Measurements from ENCODE around the gene GLIPR1L1. TPM values are rescaled to one million over a fixed set of nuclear protein-coding genes. Genes with fewer than 3 reads are reported as not detected.

Gene GLIPR1L1
- total RNA-seq, 2 experiments from 2014 or later, result not detected

DNA sequence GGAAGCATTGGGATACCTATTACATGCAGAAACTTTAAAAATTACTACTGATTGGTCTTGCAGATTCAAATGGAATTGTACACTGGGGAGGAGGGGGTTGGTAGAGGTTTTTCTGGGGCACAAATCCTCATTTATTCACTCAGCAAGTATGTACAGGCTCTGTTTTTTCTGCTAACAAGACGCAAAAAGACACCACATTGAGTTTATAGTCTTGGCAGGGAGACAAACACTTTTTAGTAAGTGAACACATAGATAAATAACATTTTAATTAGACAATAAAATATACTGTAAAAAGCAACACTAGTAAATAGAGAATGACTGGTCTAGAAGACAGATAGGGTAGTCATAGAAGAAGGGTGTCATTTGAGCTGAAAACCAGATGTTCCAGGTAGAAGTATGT lies 80.2 kb downstream of the GLIPR1L1 start:
- no peaks in the 10 kb centered on the region for H3K27me3 ChIP-seq (ENCODE audit: control insufficient read depth in 1 of 2, insufficient read depth in 2 of 2, low read length in 2 of 2)
- H3K4me3 ChIP-seq (ENCODE audit: low read length), result no peak overlapping the region
- TF ChIP-seq, protein P1, sequence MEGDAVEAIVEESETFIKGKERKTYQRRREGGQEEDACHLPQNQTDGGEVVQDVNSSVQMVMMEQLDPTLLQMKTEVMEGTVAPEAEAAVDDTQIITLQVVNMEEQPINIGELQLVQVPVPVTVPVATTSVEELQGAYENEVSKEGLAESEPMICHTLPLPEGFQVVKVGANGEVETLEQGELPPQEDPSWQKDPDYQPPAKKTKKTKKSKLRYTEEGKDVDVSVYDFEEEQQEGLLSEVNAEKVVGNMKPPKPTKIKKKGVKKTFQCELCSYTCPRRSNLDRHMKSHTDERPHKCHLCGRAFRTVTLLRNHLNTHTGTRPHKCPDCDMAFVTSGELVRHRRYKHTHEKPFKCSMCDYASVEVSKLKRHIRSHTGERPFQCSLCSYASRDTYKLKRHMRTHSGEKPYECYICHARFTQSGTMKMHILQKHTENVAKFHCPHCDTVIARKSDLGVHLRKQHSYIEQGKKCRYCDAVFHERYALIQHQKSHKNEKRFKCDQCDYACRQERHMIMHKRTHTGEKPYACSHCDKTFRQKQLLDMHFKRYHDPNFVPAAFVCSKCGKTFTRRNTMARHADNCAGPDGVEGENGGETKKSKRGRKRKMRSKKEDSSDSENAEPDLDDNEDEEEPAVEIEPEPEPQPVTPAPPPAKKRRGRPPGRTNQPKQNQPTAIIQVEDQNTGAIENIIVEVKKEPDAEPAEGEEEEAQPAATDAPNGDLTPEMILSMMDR (IDR thresholded peaks at IDR 0.05), result no peak
- H3K36me3 ChIP-seq (ENCODE audit: insufficient read depth, low read length), result no peaks in the 10 kb centered on the region
- DNase-seq (no peak), ATAC-seq (ENCODE audit: poor library complexity) (no peak)
- Mint-ChIP-seq H3K36me3 (ENCODE audit: low read depth) (no peaks in the 10 kb centered on the region), H3K4me1 (ENCODE audit: low read depth) (no peaks in the 10 kb centered on the region), H3K27me3 (no peaks in the 10 kb centered on the region), H3K9me3 (no peaks in the 10 kb centered on the region), H3K27ac (no peak overlapping the region), H3K4me3 (no peak overlapping the region)
- no peak overlapping the region for H3K27ac ChIP-seq (ENCODE audit: low read depth in 1 of 2, low read length in 2 of 2)
- intact Hi-C loops (cut with DNase I, micrococcal nuclease), result no loop called here
- CTCF ChIA-PET, result no interaction called here
- POLR2A ChIA-PET, result no interaction called here
- no peaks in the 10 kb centered on the region for H3K9me3 ChIP-seq (ENCODE audit: control insufficient read depth in 1 of 2, insufficient read depth in 1 of 2, low read length in 2 of 2)
- no peaks in the 10 kb centered on the region for H3K4me1 ChIP-seq (ENCODE audit: insufficient read depth, low read length)

DNA sequence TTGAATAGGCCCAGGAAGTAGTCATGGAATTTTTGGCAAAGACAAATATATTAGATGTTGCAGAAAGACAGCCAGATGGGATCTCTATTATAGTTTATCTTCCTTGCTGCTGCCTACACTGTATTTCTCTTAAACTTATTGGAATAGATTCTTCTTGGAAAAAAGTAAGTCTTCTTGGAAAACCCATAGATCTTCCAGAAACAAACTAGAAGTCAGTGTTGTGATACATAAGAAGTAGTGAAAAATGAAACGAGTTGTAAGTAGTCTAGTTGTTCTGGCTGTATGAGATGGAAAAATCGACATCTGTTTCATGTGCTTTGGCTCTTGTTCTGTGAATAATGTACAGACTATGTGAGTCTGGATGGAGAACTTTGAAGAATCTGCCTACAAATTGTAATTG lies 85.4 kb downstream of the GLIPR1L1 start:
- TF ChIP-seq, protein P1 (IDR thresholded peaks at IDR 0.05), result no peak
- Histone ChIP-seq H3K27me3 (ENCODE audit: control insufficient read depth in 1 of 2, insufficient read depth in 2 of 2, low read length in 2 of 2) (no peaks in the 10 kb centered on the region), H3K27ac (ENCODE audit: low read depth in 1 of 2, low read length in 2 of 2) (no peak overlapping the region), H3K36me3 (ENCODE audit: insufficient read depth, low read length) (no peaks in the 10 kb centered on the region), H3K9me3 (ENCODE audit: control insufficient read depth in 1 of 2, insufficient read depth in 1 of 2, low read length in 2 of 2) (no peaks in the 10 kb centered on the region), H3K4me1 (ENCODE audit: insufficient read depth, low read length) (no peaks in the 10 kb centered on the region), H3K4me3 (ENCODE audit: low read length) (no peak overlapping the region)
- H3K4me1 Mint-ChIP-seq (ENCODE audit: low read depth), result no peaks in the 10 kb centered on the region
- no peak for ATAC-seq (ENCODE audit: poor library complexity)
- intact Hi-C loops (cut with DNase I, micrococcal nuclease), result no loop called here
- peaks cover 6% of the 10 kb centered on the region for H3K36me3 Mint-ChIP-seq (ENCODE audit: low read depth)
- ChIA-PET CTCF (no interaction called here), POLR2A (no interaction called here)
- no peak overlapping the region for H3K27ac Mint-ChIP-seq
- no peaks in the 10 kb centered on the region for H3K27me3 Mint-ChIP-seq
- peaks cover 2% of the 10 kb centered on the region for H3K9me3 Mint-ChIP-seq
- no peak overlapping the region for H3K4me3 Mint-ChIP-seq
- DNase-seq, result no peak

Other genes starting within 250 kb of the GLIPR1L1 start
- gene KCNC2, start 124.8 kb upstream of the GLIPR1L1 start, total RNA-seq, result not detected
- gene CAPS2, start 4.3 kb upstream of the GLIPR1L1 start, total RNA-seq, result 1 to 10 TPM; 1.3 to 1.9 TPM
- under 1 TPM; 0.44 to 0.56 TPM for gene GLIPR1L2, start 56.4 kb downstream of the GLIPR1L1 start, total RNA-seq
- gene GLIPR1, start 146.1 kb downstream of the GLIPR1L1 start, total RNA-seq, result 10 to 100 TPM; 41.3 to 47.7 TPM
- gene KRR1, start 176.9 kb downstream of the GLIPR1L1 start, total RNA-seq, result 100 to 1,000 TPM; 144 to 148 TPM